HepG2 (cell line): Measurements from ENCODE around the gene MEGF6. TPM values are rescaled to one million over a fixed set of nuclear protein-coding genes. Genes with fewer than 3 reads are reported as not detected.

Experiments used
- AGO2 ChIP-seq: fragments of 200-400 bp; formaldehyde crosslinking; optimal IDR thresholded peaks from 2 replicates; pipeline ENCODE3; 2017; ENCODE audit warnings: mild to moderate bottlenecking, low read depth, low read length, moderate library complexity
- DNMT1 ChIP-seq: sonication (generic); formaldehyde crosslinking; IDR thresholded peaks from 2 replicates; pipeline ENCODE4 v1.5.1; 2020; ENCODE audit warnings: mild to moderate bottlenecking, missing genetic modification reagents
- HIVEP1 ChIP-seq: sonication (generic); formaldehyde crosslinking; IDR thresholded peaks from 2 replicates; pipeline ENCODE4 v1.4.0; 2020; ENCODE audit warnings: mild to moderate bottlenecking, missing genetic modification reagents
- NFE2L1 ChIP-seq: sonication (generic); formaldehyde crosslinking; IDR thresholded peaks from 2 replicates; pipeline ENCODE4 v1.4.0; 2020; ENCODE audit warnings: missing genetic modification reagents, mild to moderate bottlenecking, borderline replicate concordance
- PAF1 ChIP-seq: IDR thresholded peaks from 2 replicates; pipeline ENCODE4 v1.6.1; 2016; ENCODE audit warnings: missing genetic modification reagents, missing compliant biosample characterization
- POLR2AphosphoS5 ChIP-seq: IDR thresholded peaks from 2 replicates; pipeline ENCODE4 v1.6.1; 2012; ENCODE audit warnings: low read depth, low read length
- POLR2G ChIP-seq: fragments of 200-400 bp; formaldehyde crosslinking; IDR thresholded peaks from 2 replicates; pipeline ENCODE4 v1.6.1; 2018; ENCODE audit warnings: mild to moderate bottlenecking, low read depth, low read length, moderate library complexity
- SMAD1 ChIP-seq: sonication (generic); formaldehyde crosslinking; IDR thresholded peaks from 2 replicates; pipeline ENCODE4 v1.4.0; 2020; ENCODE audit warnings: missing genetic modification reagents, low read depth, mild to moderate bottlenecking, borderline replicate concordance
- SP5 ChIP-seq: IDR thresholded peaks from 2 replicates; pipeline ENCODE4 v1.6.1; 2016; ENCODE audit warnings: low read depth, borderline replicate concordance
- SRSF4 ChIP-seq: fragments of 200-400 bp; formaldehyde crosslinking; IDR thresholded peaks from one replicate; pipeline ENCODE4 v1.6.1; 2018; ENCODE audit warnings: mild to moderate bottlenecking, low read depth, low read length, moderate library complexity; ENCODE audit not compliant: poor library complexity, severe bottlenecking
- ZBTB42 ChIP-seq: sonication (generic); formaldehyde crosslinking; IDR thresholded peaks from 2 replicates; pipeline ENCODE4 v1.5.0; 2020; ENCODE audit warnings: mild to moderate bottlenecking, missing genetic modification reagents
- ZNF547 ChIP-seq: sonication (generic); formaldehyde crosslinking; IDR thresholded peaks from 2 replicates; pipeline ENCODE4 v1.5.1; 2020; ENCODE audit warnings: mild to moderate bottlenecking, missing genetic modification reagents
- polyA plus RNA-seq, 8 experiments: library from polyadenylated mRNA; depleted of rRNA in 3 of 8; stranded (reverse) in 7 of 8; unstranded in 1 of 8; fragments of >200 nt; fragmentation: Illumina TruSeq in 4 of 8; extraction: Trizol in 4 of 8; gene quantifications; 2 replicates each; pipeline versions ENCODE4 v1.2.1 to v1.2.3, GENCODE V29; 2011 to 2016; ENCODE audit warnings: low read depth in 4 of 8, missing spikeins in 1 of 8, mixed read lengths in 1 of 8; ENCODE audit not compliant: insufficient read depth in 1 of 8
- total RNA-seq, 5 experiments: library from RNA; depleted of rRNA; stranded (reverse); fragments of >200 nt; fragmentation: Illumina TruSeq; extraction: Trizol; gene quantifications; 2 replicates each; pipeline ENCODE4 v1.2.3, GENCODE V29; 2016; ENCODE audit warnings: low read depth in 1 of 5
- TF ChIP-seq, protein P1 (sequence below): sonication (generic); formaldehyde crosslinking; IDR thresholded peaks from 2 replicates; pipeline ENCODE4 v1.8.1; 2023; ENCODE audit warnings: mild to moderate bottlenecking, missing genetic modification reagents, borderline replicate concordance
- TF ChIP-seq, protein P2 (sequence below): IDR thresholded peaks from 2 replicates; pipeline ENCODE4 v1.4.0; 2020; ENCODE audit warnings: mild to moderate bottlenecking, missing genetic modification reagents
- TF ChIP-seq, protein P3 (sequence below): IDR thresholded peaks from 2 replicates; pipeline ENCODE4 v1.6.1; 2016; ENCODE audit warnings: missing genetic modification reagents, missing compliant biosample characterization

Gene MEGF6
- total and polyA plus RNA-seq, 2 of the 13 experiments (the other 11 are each of a cell fraction or from before 2014, with no cell fraction given) = 1.9 TPM

DNA sequence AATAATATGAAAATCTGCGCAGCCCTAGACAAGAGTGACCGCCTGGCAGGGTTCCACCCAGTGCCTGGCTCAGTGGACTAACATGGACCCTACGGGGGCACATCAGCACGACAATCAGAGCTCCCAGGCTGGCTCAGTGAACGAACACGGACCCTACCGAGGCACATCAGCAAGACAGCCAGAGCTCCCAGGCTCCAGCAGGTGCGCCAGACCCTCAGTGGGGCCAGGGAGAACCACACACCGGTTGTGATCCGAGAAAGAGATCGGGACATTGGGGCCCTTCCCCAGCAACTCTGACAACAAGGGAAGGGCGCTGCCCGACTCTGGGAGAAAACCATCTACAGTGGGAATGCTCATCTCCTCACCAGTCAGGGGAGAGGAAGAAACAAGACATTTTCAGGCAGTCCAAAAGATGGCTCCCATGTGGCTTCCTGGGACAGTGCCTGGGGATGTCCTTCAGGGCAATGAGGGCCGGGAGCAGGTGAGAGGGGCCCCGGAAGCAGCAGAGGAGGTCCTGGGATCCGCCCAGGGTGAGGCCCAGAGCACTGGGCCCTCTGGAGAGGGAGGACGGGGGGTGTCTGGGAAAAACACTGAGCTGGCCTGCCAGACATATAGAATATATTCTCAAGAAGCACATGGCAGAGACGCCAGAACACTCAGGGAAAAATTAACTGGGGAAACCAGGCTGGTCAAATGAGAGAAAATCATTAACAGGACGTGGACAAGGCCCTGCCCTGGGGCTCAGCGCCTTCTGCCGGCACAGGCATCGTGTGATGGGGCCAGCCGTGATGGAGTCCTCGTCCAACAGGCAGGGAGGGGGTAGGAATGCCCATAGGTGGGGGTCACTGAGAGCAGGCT lies 152.0 kb downstream of the MEGF6 start (continued):
- TF ChIP-seq POLR2G = peak; percentile 11; the same call in 1 of the 2 replicates
- no peak for TF ChIP-seq SMAD1 (CRISPR knock-in tag)
- no peak for TF ChIP-seq SRSF4
- peak; percentile 36 for TF ChIP-seq AGO2
- TF ChIP-seq PAF1 (CRISPR knock-in tag) = no peak
- TF ChIP-seq, protein P1, sequence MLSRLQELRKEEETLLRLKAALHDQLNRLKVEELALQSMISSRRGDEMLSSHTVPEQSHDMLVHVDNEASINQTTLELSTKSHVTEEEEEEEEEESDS (CRISPR knock-in tag) = peak; percentile 56; the same call in 1 of the 2 replicates
- TF ChIP-seq HIVEP1 (CRISPR knock-in tag) = no peak
- TF ChIP-seq, protein P2, sequence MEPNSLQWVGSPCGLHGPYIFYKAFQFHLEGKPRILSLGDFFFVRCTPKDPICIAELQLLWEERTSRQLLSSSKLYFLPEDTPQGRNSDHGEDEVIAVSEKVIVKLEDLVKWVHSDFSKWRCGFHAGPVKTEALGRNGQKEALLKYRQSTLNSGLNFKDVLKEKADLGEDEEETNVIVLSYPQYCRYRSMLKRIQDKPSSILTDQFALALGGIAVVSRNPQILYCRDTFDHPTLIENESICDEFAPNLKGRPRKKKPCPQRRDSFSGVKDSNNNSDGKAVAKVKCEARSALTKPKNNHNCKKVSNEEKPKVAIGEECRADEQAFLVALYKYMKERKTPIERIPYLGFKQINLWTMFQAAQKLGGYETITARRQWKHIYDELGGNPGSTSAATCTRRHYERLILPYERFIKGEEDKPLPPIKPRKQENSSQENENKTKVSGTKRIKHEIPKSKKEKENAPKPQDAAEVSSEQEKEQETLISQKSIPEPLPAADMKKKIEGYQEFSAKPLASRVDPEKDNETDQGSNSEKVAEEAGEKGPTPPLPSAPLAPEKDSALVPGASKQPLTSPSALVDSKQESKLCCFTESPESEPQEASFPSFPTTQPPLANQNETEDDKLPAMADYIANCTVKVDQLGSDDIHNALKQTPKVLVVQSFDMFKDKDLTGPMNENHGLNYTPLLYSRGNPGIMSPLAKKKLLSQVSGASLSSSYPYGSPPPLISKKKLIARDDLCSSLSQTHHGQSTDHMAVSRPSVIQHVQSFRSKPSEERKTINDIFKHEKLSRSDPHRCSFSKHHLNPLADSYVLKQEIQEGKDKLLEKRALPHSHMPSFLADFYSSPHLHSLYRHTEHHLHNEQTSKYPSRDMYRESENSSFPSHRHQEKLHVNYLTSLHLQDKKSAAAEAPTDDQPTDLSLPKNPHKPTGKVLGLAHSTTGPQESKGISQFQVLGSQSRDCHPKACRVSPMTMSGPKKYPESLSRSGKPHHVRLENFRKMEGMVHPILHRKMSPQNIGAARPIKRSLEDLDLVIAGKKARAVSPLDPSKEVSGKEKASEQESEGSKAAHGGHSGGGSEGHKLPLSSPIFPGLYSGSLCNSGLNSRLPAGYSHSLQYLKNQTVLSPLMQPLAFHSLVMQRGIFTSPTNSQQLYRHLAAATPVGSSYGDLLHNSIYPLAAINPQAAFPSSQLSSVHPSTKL (CRISPR knock-in tag) = 0 out of 2 replicates have a peak, but pooled peaks have one; percentile 25
- TF ChIP-seq ZBTB42 (CRISPR knock-in tag) = no peak
- TF ChIP-seq, protein P3, sequence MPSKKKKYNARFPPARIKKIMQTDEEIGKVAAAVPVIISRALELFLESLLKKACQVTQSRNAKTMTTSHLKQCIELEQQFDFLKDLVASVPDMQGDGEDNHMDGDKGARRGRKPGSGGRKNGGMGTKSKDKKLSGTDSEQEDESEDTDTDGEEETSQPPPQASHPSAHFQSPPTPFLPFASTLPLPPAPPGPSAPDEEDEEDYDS (CRISPR knock-in tag) = no peak
- TF ChIP-seq ZNF547 (CRISPR knock-in tag) = no peak
- TF ChIP-seq NFE2L1 (CRISPR knock-in tag) = no peak
- TF ChIP-seq SP5 (CRISPR knock-in tag) = peak; percentile 22; the same call in 1 of the 2 replicates
- TF ChIP-seq POLR2AphosphoS5 = 0 out of 2 replicates have a peak, but pooled peaks have one; percentile 14
- TF ChIP-seq DNMT1 (CRISPR knock-in tag) = no peak
